ENCODE data around the gene WEE2.

The WEE2 gene

GRCh38 chr7:141715018-141715417 lies 6.9 kb downstream of the WEE2 start:
- Histone ChIP-seq H3K36me3 (ENCODE audit: control insufficient read depth in 2 of 2, insufficient read depth in 1 of 2, low read length in 2 of 2) (no peaks in the 10 kb centered on the region), H3K27ac (ENCODE audit: extremely low read depth, low read depth, low read length) (no peak overlapping the region), H3K9me3 (ENCODE audit: control insufficient read depth, insufficient read depth, low read depth, low read length) (no peaks in the 10 kb centered on the region), H3K4me3 (ENCODE audit: low read depth, low read length) (no peak overlapping the region), H3K4me1 (ENCODE audit: control insufficient read depth, insufficient read depth, low read length) (no peaks in the 10 kb centered on the region)
- no peak for TF ChIP-seq ZNF202 (tag by site-specific recombination; IDR thresholded peaks at IDR 0.05; ENCODE audit: borderline replicate concordance)
- TF ChIP-seq ZNF843 (tag by site-specific recombination; IDR thresholded peaks at IDR 0.05), result no peak
- TF ChIP-seq ZNF354C (tag by site-specific recombination; IDR thresholded peaks at IDR 0.05; ENCODE audit: borderline replicate concordance, low read depth), result no peak
- no peak for TF ChIP-seq ZNF777 (tag by site-specific recombination; IDR thresholded peaks at IDR 0.05; ENCODE audit: borderline replicate concordance)
- TF ChIP-seq GLI2 (tag by site-specific recombination; IDR thresholded peaks at IDR 0.05; ENCODE audit: borderline replicate concordance, low read depth), result no peak
- TF ChIP-seq ZXDB (tag by site-specific recombination; IDR thresholded peaks at IDR 0.05), result no peak
- no peak for TF ChIP-seq ZBTB11 (tag by site-specific recombination; conservative IDR thresholded peaks at IDR 0.05; ENCODE audit: low read depth)
- no peak for TF ChIP-seq ZNF157 (tag by site-specific recombination; IDR thresholded peaks at IDR 0.05)
- CTCF ChIA-PET, result interaction anchor here (1.5 kb wide), 1 partner anchor 61 kb away, joined by 8 read pairs; no protein-coding TSS in a partner anchor
- POLR2A ChIA-PET, result interaction anchor here (0.5 kb wide), 1 partner anchor 22 kb away, joined by 3 read pairs; no protein-coding TSS in a partner anchor

GRCh38 chr7:141715794-141716689 lies 7.9 kb downstream of the WEE2 start:
- no peak overlapping the region for H3K27ac ChIP-seq (ENCODE audit: extremely low read depth, low read depth, low read length)
- CTCF ChIA-PET, result interaction anchor here (0.7 to 1.5 kb wide), 2 partner anchors 62 to 214 kb away, joined by 4 to 8 read pairs; no protein-coding TSS in a partner anchor
- no peak for TF ChIP-seq ZNF214 (tag by site-specific recombination; IDR thresholded peaks at IDR 0.05; ENCODE audit: borderline replicate concordance)
- no peak for TF ChIP-seq WT1 (tag by site-specific recombination; IDR thresholded peaks at IDR 0.05)
- peak; percentile 93 for TF ChIP-seq REST (tag by site-specific recombination; IDR thresholded peaks at IDR 0.05)
- TF ChIP-seq ZNF692 (tag by site-specific recombination; IDR thresholded peaks at IDR 0.05), result no peak
- TF ChIP-seq ZBTB17 (tag by site-specific recombination; IDR thresholded peaks at IDR 0.05), result no peak
- no peak for TF ChIP-seq ZNF350 (tag by site-specific recombination; IDR thresholded peaks at IDR 0.05)
- TF ChIP-seq ZNF398 (tag by site-specific recombination; IDR thresholded peaks at IDR 0.05), result 0 out of 2 replicates have a peak, but pooled peaks have one; percentile 32
- no peak for TF ChIP-seq ZNF529 (tag by site-specific recombination; IDR thresholded peaks at IDR 0.05; ENCODE audit: insufficient replicate concordance)
- no peaks in the 10 kb centered on the region for H3K36me3 ChIP-seq (ENCODE audit: control insufficient read depth in 2 of 2, insufficient read depth in 1 of 2, low read length in 2 of 2)
- H3K4me1 ChIP-seq (ENCODE audit: control insufficient read depth, insufficient read depth, low read length), result no peaks in the 10 kb centered on the region
- no peak overlapping the region for H3K4me3 ChIP-seq (ENCODE audit: low read depth, low read length)
- POLR2A ChIA-PET, result no interaction called here
- no peaks in the 10 kb centered on the region for H3K9me3 ChIP-seq (ENCODE audit: control insufficient read depth, insufficient read depth, low read depth, low read length)

All from HEK293 (cell line).